Fibroblast of skin of left biceps (primary cell): ENCODE results near the gene RBM43.
A peak's percentile ranks its signal among the peaks of the same experiment; 100 is the strongest.
"Not testable (repeated sequence)": the region's sequence is repeated elsewhere in the genome, so short reads cannot be mapped to it uniquely, and the experiment has no call there.

ENCODE experiments used
- DNase-seq, 2 experiments: peaks; one replicate each; pipeline ENCODE4 v3.0.0-alpha.2; 2013; ENCODE audit warnings: low read depth in 2 of 2

Gene RBM43

DNA sequence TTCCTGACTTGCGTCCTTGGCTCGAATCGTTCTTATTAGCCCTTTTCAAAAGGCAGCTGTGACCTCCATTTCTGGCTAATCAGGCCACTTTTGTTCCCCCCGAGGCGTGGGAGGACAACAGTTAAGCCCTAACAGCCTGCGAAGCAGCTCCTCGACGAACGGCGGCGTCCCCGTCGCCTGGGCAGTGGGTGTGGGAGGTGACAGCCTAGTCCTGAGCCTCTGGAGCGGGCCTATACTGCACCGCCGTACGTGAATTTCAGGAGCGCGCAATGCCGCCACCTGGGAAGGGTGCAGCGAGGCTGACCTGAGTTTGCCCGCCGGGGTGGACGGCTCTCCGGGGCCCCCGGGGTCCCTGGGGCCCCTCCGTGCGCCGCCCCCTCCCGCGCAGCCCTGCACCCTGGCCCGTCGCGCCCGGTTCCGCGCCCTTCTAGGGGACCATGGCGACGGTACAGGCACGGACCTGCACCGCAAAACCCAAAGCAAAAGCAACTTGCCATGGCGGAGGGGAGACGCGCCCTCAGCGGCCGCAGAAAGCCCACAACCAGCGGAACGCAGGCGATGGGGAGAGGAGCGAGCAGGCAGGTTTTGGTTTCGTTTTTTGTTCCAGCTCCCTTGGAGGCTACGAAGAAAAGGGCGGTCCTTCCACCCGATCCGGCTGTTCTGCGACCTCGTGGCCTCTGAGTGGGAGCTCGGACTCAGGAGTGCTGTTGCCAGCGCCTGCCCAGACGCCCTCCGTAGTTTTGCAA is at the start of gene RBM43:
Gene RBM43 (minus strand): TSS at position 633 of the 746 bp plus-strand sequence. CDS start 136 bp downstream, at position 497.
- peak; percentile 66 to 68 for DNase-seq

DNA sequence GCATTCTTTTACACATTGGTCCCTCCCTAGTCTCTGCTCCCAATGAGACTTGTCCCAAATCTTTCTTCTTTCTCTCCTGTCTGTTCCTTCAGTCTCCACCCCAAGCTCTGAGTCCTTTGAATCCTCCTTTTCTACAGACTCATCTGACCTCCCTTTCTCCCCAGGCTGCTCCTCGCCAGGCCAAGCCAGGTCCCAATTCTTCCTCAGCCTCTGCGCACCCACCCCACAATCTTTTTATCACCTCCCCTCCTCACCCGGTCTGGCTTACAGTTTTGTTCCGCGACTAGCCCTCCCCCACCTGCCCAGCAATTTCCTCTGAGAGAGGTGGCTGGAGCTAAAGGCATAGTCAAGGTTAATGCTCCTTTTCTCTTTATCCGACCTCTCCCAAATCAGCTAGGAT is 48.6 kb upstream of the RBM43 start:
- DNase-seq = not testable (repeated sequence)

DNA sequence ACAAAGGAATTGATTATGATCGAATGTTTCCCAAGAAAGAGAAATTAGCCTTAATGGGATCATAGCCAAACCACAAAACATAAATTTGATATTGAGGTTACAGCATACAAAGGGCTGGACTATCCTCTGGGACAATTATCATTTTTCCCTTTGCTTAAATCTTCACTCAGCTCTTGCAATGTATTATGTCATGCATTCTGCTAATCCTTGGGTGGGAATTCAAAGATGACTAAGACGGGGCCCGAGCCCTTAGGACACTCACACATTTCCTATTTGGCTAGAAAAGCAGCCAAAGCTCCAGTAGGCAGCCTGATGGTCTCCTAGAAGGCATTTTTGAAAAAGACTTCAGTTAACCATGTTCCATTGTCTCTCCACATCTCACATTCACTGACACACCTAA is 45.0 kb upstream of the RBM43 start:
- DNase-seq = peak; percentile 82 to 87

DNA sequence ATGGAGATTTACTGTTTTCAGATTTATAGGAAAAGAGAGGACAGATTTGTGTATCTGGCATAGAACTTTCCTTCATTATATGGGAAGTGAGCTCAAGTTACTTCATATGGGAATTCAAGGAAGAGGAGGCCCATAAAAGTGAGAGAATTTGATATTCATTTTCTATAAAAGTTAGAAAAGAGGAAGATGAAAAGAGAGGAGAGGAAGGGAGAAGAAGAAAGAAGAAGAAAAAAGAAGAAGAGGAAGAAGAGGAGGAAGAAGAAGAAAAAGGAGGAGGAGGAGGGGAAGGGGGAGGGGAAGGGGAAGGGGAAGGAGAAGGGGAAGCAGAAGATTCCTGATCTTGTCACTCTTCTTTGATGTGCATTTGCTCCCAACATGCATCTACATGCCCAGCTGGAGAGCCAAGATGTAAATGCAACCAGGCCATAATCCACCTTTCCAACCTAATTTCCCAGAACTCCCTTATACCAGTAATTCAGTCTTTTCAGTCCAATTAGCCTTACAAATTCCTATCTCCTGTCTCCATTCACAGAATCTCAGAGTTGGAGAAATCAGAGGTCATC is 43.5 kb upstream of the RBM43 start:
- DNase-seq = no peak

DNA sequence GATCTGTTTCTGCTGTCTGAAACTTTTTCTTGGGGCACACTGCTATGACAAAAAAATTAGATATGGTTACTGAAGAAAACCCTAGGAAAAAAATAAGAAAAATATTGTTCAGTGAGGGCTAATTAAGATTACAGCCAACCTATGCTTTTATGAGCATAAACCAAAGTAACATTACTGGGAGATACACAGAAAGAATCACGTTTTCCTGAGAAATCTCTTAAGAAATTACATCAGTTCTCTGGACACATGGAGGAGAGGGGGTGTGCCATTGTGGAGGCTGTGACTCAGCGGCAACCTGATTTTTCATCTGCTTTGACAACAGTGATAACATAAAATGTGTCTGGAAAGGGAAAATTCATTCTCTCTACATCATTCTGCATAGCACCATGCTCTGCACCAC is 41.2 kb upstream of the RBM43 start:
- peak; percentile 81 to 85 for DNase-seq

DNA sequence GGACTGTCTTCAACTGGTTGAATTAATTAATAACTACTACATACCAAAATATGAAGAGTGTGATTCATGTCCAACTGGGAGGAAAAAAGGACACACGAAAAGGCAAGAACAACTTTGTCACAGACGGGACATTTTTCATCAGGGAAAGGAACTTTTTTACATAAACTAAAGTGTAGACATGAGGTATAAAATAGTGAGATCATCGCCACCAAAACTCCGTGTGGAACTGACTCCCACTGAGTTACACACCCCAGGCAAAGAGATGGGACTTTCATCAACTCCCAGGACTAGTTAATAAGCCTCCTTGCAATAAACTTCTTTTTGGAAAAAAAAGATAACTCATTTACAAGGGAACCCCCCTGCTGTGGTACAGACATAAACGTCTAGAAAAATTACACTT is 40.7 kb upstream of the RBM43 start:
- peak in 1 of 2 experiments; percentile 5 for DNase-seq

DNA sequence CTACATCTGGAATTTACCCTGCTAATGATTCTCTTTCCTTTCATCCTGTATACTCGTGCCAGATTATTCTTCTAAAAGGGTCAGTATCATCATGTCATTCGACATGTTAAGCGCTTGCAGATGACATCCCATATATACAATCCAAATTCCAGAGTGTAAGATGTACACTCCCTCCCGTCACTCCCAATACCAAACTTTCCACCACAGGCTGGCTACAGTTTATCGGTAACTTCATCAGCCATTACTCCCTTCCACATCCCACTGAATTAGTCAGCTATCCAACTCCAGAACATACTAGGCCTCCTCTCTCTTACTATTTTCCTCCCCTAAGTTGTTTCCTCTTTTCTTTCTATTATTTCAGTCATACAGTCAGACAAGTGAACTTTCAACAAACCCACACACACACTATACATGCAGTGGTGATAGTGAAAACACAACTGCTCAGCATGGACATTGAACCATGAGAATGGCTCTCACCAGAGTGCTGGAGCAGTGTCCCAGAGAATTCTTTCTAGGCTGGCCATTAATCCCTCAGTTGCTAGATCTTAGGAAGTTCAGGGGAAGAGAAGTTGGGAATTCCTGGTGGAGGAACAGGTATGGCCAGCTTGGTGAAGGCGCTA is 38.4 kb upstream of the RBM43 start:
- peak in 1 of 2 experiments; percentile 5 for DNase-seq

DNA sequence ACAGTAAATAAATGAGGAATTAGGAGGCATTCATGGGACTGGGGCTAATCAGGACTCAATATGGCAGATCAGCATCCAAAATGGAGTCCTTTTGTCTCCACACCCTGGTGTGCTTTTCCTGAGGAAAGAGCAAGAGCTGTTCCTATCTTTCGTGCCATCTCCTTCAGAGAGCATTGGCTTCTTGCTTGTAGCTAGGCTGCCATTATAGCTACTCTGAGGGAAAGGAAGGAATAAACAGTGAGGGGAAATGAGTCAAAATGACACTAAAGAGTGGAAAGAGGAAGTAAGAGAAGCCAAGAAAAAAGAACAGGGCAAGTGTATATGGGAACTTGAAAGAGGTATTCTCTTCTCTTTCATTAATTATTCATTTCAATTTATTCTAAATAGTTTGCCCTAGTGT is 36.2 kb upstream of the RBM43 start:
- DNase-seq = no peak

DNA sequence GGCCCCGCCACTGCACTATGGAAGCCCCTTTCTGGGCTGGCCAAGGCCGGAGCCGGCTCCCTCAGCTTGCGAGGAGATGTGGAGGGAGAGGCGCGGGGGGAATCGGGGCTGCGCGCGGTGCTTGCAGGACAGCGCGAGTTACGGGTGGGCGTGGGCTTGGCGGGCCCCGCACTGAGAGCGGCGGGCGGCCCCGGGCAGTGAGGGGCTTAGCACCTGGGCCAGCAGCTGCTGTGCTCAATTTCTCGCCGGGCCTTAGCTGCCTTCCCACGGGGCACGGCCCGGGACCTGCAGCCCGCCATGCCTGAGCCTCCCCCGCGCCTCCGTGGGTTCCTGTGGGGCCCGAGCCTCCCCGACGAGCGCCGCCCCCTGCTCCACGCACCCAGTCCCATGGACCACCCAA is 34.3 kb upstream of the RBM43 start:
- not testable (repeated sequence) for DNase-seq

DNA sequence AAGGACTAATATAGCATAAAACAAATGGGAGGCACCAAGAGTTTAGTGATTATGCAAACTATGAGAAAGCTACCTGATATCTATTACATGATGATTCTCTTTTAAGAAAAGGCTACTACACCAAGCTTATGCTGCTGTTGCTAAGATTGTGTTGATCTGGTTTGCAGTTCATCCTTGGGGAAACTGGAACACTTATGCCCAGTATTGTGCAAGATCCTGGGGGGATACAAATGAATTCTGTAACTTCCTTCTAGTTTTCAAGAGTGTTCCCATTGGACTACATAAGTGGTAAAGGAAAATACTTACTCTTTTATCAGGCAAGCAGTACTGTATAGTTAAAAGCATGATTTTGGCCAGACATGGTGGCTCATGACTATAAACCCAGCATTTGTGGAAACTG is 30.9 kb upstream of the RBM43 start:
- DNase-seq = no peak

DNA sequence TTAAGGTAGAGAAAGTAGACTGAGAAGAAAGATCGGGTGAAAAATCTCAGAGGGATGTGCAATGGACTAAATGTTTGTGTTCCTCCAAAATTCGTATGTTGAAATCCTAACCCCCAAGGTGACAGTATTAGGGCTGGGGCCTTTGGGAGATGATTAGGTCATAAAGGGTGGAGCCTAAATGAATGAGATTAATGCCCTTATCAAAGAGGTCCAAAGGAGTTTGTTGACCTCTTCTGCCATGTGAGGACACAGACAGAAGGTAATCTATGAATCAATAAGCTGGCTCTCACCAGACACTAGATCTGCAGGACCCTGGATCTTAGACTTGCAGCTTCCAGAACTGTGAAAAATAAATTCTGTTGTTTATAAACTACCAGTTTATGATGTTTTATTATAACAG is 30.5 kb upstream of the RBM43 start:
- DNase-seq = no peak

DNA sequence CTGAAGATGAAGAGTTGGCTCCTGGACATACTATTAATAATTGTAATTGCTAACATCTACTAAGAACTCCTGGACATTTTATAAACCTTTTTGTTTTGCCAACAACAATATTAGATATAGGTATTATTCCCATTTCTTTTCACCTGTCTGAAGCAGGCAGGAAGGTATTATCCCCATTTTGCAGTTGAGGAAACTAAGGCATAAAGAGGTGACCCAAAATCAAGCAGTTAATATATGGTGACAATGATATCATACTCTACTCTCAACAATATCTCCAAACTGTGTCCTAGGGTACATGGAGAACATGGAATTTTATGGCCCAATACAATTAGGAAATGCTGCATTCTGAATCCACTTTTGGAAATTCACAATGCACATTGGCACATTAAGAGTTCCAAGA is 29.6 kb upstream of the RBM43 start:
- DNase-seq = no peak

DNA sequence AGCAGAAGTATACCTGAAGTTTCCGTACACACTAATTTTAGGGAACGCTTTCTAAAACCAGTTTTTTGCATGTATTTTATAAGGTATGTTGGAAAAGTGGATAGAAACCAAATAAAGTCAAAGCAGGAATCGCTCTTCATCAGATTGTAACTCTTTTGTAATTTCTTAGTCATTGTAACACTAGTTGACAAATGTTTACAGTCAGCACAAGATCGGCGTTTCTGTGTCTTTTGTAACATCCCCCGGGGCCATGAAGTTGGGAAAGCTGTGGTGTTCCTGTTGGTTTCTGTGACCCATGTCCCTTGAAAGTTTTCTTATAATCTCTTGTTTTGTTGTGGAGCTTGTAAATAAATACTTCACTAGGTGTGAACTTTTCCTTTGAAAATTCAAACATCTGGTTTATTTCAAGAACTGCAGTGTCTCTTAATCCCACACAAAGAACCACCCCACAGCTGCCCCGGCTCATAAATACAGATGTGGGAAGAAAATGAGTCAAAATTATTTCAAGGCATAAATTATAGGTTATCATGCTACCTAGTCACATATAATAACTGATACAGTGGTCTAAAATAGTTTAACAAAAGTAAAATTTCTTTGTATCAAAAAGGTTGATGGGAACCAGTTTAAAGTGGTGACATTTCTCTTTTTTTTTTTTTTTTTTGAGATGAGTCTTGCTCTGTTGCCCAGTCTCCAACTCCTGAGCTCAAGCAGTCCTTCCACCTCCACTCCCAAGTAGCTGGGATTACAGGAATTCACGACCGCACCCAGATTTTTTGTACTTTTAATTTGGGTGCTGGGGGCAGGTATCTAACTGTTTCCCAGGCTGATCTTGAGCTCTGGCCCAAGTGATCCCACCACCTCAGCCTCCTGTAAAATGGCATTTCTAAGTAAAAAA is 28.6 kb upstream of the RBM43 start:
- DNase-seq = no peak

DNA sequence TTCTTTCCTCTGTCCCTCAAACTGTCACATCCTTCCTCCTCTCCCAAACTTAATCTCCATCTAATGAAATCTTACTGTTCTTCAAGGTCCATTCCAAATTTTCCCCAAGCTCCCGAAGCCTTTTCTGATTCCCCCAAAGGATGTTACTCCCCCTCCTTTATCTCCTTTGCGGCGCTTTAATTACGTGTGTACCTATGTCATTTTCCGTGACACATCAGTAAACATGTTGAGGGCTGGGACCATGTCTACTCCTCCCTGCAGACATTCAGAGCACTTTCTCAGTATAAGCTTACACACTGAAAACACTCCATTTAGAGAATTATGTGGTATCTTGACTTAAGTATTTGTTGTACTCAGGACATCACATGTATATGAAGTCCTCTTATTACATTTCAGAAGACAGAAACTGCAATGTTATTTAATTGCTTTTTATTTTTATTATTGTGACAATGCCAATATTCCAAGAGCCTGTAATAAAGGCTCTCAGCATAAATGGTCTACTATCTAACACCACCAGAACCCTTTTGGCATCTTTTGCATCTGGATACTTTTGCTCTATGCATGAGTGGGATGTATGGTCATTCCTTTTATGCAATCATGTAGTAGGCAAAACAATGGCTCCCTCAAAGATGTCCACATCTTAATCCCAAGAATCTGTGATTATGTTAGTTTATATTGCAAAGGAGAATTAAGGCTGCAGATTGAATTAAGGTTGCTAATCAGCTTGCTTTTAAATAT is 26.0 kb upstream of the RBM43 start:
- DNase-seq = no peak

DNA sequence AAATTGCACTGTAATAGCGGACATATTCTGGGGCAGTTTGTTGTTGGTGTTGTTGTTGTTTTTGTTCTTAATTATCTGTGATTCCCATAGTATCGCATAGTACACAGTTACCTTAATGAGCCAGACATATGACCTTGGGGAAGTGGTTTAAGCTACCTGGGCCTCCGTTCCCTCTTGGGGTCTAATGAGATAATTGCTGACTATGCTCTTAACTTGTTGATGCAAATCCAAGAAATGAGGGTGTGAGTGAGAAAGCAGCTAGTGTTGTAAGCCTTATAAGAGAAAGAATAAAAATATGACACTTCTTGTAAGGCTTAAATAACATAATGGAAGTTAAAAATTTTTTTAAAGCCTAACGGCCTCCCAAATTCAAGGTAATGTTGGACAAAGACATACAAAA is 20.7 kb upstream of the RBM43 start:
- DNase-seq = no peak

DNA sequence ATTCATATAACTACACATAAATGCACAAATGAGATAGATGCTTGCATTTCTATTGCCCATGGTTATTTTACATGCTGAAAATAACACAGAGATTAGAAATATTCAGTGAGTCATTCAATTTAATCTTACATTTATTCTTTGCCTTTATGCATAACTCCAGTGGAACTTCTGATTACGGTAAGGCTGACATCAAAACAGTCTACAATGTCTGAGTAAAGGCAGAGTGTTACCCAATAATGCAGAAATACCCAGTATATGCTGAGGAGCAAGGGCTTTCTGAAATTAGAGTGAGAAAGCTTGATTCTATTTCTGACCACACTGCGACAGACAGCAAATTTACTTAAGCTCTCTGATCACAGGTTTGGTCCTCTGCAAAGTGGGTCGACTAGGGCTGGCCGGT is 18.6 kb upstream of the RBM43 start:
- no peak for DNase-seq

DNA sequence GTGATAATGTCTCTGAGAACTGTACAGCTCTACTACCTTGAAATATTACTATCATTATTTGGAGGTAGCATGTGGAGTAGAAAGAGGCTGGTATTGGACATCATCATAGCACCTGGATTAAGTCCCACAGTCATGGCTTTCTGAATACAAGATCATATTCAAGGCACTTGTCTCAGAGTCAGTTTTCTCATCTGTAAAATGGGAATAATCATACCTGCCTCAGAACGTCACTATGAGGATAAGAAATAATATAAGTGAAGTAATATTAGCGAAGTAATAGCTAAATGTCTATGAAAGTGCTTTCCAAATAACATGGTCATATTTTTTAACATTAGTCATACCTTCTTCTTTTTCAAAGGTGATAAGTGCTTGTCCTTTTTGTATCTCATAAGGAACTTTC is 16.8 kb upstream of the RBM43 start:
- DNase-seq = no peak

DNA sequence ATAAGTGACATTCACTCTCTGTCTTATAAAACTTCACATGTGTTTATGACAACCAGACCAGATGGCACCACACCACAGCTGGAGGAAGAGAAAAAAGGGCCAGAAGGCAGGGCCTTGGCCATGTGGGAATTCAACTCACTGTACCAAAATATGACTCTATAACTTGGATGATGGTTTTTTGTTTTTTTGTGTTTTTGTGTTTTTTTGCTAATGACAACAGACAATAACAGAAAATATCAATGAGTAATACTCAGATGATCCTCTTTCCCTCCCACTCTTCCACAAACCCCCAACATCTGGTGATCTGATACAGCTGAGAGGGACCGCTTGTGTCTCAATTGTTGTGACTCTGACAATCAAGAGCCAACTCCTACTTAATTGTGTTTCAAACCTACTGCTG is 15.4 kb upstream of the RBM43 start:
- no peak for DNase-seq

DNA sequence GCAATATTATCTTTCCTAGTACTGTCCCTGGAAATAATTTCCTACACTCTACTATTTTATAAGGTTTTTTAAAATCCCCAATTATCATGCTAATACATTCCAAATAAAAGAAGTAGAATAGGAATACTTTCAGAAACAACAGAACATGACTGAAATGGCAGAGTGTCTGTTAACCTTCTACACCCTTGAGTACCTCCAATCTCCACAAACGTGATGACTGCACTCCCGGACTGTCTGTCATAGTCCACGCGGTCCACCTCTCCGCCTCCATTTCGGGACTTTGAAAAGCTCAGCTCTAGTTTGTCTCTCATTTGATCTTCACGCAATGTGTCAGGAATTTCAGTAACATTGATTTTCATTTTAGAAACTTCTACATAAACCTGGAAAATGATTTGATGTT is 13.6 kb upstream of the RBM43 start:
- no peak for DNase-seq

DNA sequence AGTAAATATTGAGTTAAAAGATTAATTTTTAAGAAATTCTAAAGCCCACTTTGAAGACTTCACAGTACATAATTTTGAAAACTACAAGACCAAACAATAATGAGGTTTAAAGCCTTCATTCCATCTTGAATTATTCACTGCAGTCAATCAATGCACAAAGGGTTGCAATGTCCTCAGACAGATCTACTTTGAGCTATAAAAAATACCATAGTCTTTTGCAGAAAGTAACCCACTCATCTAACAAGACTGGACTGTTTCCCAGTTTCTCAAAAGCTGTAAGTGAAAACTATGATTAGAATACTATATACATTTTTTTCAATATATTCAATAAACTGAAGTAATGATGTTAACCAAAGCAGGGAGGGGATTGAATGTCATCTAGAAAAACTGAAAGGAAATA is 10.2 kb upstream of the RBM43 start:
- no peak for DNase-seq

DNA sequence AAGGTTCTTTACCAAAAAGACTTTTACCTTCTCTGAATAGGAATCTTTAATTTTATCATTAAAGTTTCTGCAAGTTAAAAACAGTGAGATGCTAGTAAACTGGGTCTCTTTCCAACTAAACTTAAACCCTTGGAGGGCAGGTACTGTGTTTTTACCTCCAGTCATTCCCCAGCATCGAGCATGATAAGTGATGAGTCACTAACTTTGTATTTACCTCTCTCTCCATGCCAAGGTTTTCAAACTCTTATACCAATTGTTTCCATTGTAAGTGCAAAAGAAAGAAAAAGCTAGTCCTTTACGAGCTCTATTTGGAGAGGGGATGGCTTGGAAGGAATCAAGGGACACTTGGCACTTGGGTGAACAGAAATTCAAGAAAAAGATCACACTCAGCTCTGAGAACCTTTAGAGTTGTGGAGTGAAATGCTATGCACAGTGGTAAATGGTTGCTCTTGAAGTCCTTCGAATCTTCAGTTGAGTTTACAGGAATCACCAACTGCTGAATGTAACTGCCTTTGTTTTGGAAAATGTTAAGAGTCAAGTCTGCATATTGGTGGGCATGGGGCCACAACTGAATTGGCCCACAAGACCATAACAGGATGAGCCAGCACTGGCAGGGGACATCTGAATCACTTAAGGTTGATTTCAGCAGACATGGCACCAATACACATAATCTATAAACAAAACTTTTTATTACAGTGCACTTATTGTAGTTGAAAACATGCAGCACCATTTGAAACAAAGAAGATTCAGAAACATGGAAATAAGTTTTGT is 8.3 kb upstream of the RBM43 start:
- no peak for DNase-seq
